Stimulated activated CD4-positive, alpha-beta T cell treated with anti-CD3 and anti-CD28 coated beads, TNF-alpha, amount 100 ng/mL, for 1 hour (primary cell): ENCODE measurements around the gene DPH6.
"Not testable (repeated sequence)": the region's sequence is repeated elsewhere in the genome, so short reads cannot be mapped to it uniquely, and the experiment has no call there.

Experiments
- DNase-seq, 3 donors: peaks; one replicate each; pipeline ENCODE4 v3.0.0-alpha.2; 2020; ENCODE audit warnings: low read depth in 3 of 3, low spot score in 1 of 3

Gene DPH6

GRCh38 chr15:35545824-35546510 is at the start of gene DPH6:
TSS of gene DPH6 (minus strand) at chr15:35546165. CDS start at chr15:35546141, 24 bp downstream.
- peak; percentile 37 to 72 (median 55) for DNase-seq

DNA sequence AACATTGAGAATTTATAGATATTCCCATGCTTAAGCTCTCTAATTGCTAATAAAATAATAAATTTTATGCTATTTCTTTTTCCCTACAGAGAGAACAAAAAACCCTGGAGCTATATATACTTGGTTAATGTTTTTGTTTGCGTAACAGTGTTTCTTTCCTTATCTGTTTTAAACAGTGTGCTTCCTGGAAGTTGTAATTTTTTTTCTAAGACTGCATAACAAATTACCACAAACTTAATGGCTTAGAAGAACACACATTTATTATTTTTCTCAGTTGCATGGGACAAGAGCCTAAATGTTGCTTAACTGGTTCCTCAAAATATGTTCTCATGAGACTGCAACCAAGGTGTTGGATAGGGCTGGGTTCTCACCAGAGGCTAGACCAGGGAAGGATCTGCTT is 49.7 kb upstream of the DPH6 start:
- DNase-seq: no peak

- DNase-seq: not testable (repeated sequence)
These were observed 46.0 kb upstream of the DPH6 start for GRCh38 chr15:35591987-35592386.

DNA sequence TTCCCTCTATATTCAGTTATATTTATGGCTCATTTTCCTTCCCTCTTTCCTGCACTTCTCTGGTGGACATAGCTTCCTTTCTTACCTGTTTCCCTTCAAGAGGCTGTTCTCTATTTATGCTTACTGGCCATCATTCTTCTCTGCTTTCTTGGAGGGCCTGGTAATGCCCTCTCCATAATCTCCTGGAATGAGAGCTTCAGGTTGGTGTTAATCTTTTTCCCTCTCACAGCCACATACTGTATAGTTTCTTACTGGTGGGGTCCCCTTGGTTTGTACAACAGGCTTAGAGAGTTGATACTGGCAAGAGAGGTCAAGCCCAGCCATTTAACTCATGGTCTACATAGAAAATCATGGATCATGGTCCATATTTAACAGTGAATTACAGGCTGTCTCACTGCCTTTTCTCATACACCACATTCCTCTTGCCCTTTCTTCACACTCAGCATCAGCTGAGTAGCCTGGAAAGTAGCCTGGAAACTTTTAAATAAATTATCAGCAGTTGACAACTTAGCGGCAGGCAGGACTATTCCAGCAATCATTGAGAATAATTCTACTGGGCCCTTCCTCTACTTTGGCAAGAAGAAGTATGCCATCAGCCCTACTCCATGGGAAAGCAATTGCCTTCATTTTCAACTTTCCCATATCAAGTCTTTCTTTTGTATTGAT is 38.0 kb upstream of the DPH6 start:
- no peak for DNase-seq

GRCh38 chr15:35580606-35581005 is 34.6 kb upstream of the DPH6 start:
- no peak for DNase-seq

GRCh38 chr15:35567392-35567791 is 21.4 kb upstream of the DPH6 start:
- no peak for DNase-seq

GRCh38 chr15:35566991-35567390 is 21.0 kb upstream of the DPH6 start:
- no peak for DNase-seq

DNA sequence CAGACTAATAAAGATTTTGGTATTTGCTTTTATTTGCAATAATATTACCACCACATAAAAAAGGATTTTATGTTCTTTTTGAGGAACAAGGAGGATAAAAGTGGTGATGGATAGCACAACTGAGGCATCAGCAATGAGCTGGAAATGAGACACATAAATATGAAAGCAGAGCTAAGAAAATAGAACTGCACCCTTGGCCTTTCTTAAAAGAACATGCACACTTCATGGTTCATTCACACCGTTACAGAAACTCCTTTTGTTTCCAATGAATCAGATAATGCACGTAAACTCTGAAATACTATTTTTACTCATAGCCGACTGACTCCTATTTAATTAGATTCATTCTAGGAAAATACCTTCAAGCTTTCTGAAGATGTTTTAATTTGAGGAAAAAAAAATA is 19.9 kb upstream of the DPH6 start:
- no peak for DNase-seq

DNA sequence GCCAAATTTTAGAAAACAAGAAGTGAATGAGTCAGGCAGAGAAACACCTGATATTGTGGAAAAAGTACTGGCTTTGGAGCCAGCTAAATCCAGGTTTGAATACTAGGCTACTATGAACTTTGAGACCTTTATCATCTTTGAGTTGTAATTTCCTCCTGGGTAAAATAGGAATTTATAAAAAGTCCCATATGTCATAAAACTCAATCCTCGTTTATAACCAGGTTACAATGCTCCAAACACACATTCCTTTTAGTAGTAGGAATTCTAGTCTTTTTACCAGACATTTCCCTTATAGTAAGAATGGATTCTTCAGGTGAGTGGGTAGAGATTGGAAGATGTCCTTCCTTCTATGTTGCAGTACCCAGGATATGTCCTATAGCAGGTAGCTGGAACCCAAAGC is 16.7 kb upstream of the DPH6 start:
- no peak for DNase-seq

GRCh38 chr15:35561308-35561707 is 15.3 kb upstream of the DPH6 start:
- no peak for DNase-seq

DNA sequence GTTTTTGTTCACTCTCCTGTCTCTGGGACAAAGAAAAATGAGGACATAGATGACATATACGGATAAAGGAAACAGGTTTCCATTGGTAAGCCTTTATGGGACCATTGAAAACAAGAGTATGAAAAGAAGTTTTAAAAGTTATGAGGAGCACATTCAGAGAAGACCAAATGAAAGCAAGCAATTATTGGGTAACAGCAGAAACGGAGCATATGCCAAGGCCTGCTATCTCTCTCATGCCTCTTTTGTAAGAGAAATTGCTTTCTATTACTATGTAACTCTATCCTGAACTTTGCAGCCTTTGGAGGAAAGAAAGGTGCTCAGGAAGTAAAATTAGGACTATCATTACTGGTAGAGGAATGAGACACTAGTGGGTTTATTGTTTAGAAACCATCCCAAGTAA is 14.9 kb upstream of the DPH6 start:
- no peak for DNase-seq

- no peak for DNase-seq
These were observed 14.3 kb upstream of the DPH6 start for GRCh38 chr15:35560258-35560657.

DNA sequence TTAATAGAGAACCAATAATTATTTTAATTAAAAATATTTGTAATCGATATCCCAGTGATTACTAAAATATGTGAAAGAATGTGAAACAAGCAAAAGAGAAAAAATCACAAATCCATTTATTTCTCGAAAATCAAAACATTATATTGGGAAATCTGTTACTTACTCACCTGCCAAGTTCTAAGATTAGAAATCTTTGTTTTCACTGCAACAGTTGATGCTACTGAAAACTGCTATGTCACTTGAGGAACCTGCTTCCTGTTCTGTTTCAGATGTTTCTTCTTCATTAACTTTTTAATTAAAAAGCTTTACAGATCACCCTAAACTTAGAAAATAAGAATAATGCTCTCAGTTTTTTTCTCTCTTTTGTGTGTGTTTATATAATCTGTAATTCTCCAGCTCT is 13.7 kb upstream of the DPH6 start:
- DNase-seq: no peak

- no peak for DNase-seq
These were observed 11.6 kb upstream of the DPH6 start for GRCh38 chr15:35557544-35557943.

- no peak for DNase-seq
These were observed 11.0 kb upstream of the DPH6 start for GRCh38 chr15:35557012-35557411.

DNA sequence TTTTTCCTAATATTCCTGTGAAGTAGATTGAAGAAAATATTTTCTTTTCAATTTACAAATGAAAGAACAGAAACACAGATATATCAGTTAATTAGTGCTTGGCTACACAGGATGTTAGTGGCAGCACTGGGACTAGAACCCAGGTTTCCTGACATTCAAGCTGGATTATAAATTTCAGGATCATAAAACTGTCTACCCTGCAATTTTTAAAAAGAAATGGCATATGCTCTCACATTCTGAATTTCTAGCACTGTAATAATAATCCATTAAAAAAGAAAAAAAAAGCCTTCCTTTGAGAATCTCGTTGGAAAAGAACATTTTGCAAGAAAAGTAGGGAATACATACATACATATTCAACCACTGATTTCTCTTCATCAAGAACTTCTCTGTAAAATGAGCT is 9.3 kb upstream of the DPH6 start:
- no peak for DNase-seq

DNA sequence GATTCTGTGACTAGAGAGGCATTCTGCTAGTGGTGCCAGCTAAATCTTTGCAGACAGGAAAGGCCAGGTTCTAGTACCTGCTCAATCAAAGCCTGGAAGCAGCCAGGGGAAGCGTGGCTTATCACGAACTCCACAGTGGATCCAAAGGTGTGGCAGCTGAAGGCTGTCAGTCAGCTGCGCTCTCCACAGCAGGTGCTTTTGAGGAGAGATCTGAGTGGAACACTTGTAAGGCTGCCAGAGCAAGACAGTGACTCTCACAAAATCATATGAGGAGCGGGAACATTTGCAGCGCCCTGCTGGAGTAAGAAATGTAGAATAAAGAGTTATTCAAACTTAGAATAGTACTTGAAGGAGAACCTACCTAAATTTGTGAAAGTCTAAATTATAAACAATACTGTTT is 5.0 kb upstream of the DPH6 start:
- DNase-seq: no peak

DNA sequence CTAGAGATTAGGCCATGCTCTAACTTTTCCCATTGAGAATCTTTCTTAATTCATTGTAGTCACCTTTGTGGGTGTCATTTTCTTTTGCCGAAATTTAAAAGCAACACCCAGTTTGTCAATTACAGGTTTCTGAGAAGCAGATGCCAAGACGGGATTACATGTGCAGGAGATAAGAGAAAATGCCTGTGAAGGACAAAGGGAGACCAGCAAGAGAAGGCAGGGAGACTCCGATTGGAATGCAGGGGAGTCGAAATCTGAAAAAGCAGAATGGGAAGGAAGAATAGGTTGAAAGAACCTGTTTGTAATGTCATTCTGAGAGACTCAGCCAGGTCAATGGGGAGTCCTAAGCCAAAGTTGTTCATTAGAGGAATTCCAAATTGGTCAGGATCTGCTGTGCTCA is 3.6 kb upstream of the DPH6 start:
- DNase-seq: no peak

DNA sequence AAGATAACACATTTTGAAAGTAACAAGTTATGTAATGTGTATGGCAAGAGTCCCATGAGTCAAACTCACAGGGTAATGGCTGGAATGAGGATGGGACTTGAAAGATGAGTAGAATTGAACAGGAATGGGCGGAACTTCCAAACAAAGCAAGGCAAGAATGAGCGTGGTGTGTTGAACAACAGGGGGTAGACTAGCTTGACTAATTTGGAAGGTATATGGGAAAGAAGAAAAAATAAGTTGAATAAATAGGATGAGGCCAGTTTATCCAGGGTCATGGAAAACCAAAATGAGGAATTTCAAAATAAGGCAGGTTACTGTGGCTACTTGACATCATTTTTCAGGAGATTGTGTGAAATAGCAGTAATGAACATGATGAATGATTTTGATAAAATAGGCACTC is 2.5 kb upstream of the DPH6 start:
- DNase-seq: no peak

- DNase-seq: no peak
These were observed 1.9 kb upstream of the DPH6 start for GRCh38 chr15:35547775-35548364.

- DNase-seq: peak in 1 of 3 donors; percentile 1
These were observed 781 bp upstream of the DPH6 start for GRCh38 chr15:35546511-35547381.
